DMS53 treated with DMSO at 0.1 percent for 48 hours (cell line): ENCODE data around the gene CCDC57.

ENCODE experiments used
- DNase-seq: peaks from one replicate; lab custom pipeline; 2025; ENCODE audit not compliant: unreplicated experiment; lab: John Stamatoyannopoulos, UW

Gene CCDC57

GRCh38 chr17:82246365-82247181, 33.9 kb upstream of the CCDC57 start:
- no peak for DNase-seq

GRCh38 chr17:82246040-82246364, 33.4 kb upstream of the CCDC57 start:
- DNase-seq, result no peak

DNA sequence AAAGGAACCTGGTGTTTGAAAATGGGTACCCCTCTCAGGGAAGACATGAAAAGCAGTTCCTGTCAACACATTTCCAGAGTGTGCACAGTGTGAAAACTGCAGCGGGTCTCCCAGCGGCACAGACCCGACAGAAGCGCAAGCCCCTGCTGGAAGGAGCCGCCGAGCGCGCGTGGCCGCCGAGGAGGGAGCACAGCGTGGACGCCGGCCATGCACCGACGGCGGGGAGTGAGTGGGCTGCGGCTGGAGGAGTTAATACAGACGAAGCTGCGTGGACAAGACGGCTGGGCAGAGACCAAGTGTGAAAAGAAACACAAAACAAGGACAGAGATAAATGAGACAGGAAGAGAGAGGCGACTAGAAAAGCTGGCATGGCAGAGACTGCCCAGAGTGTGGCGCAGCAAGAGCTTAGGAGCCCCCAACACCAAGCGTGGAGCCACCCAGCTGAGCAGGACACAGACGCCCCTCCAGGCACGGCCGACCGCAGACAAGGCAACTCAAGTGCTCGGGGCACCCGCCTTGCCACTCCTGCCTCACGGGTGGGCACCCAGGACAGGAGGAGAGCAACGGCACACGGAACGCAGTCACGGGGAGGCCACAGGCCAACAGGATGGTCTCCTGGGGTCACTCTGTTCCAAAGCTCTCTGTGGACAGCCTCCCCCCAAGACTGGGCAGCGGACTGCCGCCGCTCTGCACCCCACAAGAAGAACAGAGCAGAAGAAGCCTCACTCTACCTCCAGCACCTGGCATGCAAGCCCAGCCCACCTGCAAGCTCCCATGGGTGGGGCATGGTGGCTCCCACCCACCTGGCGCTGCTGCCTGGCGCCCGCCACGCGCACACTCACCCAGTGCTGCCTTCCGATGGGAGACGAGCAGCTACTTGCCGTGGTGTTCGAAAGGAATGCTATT, 32.7 kb upstream of the CCDC57 start:
- DNase-seq, result no peak

DNA sequence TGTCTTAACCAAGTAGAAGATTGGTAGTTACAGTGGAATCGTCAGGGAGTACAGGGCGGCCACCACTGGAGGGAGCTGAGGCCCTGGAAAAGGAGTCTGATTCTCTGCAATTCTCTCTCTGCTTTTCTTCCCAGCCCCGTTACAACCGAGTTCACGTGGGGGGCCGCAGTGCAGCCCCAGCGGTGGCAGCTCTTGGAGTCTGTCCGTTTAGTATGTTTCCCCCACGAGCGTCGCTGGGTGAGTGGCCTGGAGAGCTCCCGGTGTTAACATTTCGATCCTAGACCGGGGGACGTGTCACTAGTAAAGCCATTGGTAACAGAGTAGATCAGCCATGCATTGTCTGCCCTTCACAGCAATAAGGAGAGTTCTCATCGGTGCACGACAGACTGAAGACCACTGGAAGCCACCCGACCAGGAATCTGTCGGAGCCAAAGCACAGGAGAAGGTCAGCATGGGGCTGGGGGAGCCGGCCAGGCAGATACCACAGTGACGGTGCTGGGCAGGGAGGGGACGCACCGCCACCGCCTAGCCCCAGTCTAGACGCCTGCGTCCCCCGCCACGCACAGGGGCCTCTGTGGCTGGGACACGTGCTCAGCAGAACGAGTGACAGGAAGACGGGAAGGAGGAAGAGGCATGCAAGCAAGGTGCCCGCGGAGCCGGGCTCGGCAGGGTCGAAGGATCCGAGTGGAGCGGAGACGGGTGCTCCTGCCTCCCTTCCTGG, 31.9 kb upstream of the CCDC57 start:
- DNase-seq, result no peak

- no peak for DNase-seq
Observed at GRCh38 chr17:82243648-82244412, 31.2 kb upstream of the CCDC57 start.

DNA sequence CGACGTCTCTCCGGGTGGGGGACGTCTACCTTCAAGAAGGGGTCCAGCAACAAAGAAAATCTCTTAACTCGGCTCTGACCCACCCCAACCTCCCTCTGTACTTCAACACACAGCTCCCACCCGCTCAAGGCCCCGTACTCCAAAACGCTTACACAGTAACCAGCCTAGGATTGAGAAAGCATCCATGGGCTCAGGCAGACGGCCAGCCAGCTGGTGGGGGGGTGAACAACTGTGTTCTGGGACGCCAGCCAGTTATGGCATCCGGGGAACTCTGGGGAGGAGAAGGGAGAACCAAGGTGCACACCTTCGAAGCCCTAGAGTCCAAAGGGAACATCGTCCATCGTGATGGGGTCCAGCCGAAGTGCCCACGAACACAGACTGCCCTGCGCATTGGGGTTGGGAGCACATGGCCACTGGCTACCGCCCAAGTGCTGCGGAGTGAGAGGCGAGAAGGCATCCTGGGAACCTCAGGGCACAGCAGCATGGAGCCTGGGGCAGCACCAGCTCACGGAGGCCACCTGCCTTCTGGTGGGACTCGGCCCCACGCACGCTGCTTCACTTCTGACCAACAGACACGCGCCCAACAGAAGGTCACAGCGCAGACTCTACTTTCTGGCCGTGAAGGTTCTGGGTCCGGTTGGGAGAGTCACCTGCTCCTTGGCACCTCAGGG, 30.5 kb upstream of the CCDC57 start:
- no peak for DNase-seq

- DNase-seq, result no peak
Observed at GRCh38 chr17:82242698-82242976, 30.0 kb upstream of the CCDC57 start.

GRCh38 chr17:82241926-82242697, 29.5 kb upstream of the CCDC57 start:
- no peak for DNase-seq

GRCh38 chr17:82241183-82241925, 28.7 kb upstream of the CCDC57 start:
- no peak for DNase-seq

- no peak for DNase-seq
Observed at GRCh38 chr17:82240506-82241182, 28.0 kb upstream of the CCDC57 start.

GRCh38 chr17:82239926-82240505, 27.4 kb upstream of the CCDC57 start:
- peak; percentile 23 for DNase-seq

DNA sequence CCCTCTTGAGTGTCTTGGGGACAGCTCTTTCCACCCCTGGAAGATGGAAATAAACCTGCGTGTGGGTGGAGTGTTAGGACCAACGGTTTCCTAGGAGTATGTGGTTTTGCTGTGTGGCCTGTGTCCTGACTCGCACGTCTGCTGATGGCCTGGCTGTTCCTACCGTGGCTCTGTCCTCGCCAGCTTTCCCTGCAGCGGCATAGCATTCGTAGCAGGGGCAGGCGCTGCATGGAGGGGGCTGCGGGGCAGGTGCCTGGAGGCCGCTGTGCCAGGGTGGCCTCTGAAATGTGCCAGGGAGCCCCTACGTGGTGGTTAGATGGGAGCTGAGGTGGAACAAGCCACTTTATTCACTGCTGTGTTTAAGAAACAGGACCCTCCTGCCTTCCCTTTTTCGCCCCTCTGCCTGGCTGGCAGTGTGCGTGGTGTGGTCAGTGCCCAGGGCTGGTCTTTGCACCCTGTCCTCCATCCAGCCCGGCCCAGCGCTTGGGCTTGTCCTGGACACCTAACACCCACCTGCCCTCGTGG, 26.8 kb upstream of the CCDC57 start:
- no peak for DNase-seq

DNA sequence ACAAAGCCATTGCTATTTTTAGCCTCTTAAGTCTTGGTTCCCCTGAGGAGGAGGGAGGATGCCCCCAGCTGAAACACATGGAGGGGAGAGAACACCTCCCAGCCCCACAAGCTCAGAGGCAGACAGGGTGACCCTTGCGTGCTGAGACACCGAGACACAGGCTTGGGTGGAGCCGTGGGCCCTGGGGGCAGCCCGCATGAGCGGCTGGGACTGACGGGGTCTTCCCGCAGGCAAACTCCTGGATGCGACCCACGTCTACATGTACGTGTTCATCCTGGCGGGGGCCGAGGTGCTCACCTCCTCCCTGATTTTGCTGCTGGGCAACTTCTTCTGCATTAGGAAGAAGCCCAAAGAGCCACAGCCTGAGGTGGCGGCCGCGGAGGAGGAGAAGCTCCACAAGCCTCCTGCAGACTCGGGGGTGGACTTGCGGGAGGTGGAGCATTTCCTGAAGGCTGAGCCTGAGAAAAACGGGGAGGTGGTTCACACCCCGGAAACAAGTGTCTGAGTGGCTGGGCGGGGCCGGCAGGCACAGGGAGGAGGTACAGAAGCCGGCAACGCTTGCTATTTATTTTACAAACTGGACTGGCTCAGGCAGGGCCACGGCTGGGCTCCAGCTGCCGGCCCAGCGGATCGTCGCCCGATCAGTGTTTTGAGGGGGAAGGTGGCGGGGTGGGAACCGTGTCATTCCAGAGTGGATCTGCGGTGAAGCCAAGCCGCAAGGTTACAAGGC, 26.0 kb upstream of the CCDC57 start:
- DNase-seq, result peak; percentile 63

DNA sequence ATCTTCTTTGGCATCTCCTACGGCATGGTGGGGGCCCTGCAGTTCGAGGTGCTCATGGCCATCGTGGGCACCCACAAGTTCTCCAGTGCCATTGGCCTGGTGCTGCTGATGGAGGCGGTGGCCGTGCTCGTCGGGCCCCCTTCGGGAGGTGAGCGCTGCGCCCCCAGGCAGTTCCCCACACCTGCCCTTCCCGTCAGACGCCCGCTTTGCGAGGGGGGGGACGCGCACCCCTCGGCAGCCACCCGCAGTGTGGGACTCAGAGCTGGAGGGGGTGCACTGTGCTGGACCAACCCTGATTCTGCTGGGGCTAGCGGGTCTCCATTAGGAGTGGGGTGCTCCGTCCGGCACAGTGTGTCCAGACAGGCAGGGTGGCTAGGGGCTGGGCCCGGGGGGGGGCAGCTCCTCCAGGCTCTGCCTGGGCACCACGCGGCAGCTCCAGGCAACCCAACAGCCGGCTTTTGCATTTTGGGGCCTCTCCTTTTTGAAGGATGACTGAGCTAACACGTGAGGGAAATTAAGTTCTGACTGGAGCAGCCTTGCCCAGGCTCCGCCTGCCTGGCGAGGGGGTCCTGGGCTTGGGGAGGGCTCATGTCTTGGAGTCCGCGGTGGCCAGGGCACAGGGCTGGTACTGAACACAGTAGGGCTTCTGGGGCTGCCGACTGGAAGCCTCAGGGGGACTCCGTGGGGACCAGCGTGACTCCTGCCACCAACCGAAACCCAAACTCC, 25.3 kb upstream of the CCDC57 start:
- DNase-seq, result no peak

DNA sequence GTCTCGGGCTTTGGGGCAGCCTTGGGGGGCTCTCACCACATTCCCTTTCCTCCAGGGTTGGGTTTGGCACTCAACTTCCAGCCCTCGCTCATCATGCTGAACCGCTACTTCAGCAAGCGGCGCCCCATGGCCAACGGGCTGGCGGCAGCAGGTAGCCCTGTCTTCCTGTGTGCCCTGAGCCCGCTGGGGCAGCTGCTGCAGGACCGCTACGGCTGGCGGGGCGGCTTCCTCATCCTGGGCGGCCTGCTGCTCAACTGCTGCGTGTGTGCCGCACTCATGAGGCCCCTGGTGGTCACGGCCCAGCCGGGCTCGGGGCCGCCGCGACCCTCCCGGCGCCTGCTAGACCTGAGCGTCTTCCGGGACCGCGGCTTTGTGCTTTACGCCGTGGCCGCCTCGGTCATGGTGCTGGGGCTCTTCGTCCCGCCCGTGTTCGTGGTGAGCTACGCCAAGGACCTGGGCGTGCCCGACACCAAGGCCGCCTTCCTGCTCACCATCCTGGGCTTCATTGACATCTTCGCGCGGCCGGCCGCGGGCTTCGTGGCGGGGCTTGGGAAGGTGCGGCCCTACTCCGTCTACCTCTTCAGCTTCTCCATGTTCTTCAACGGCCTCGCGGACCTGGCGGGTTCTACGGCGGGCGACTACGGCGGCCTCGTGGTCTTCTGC, 24.6 kb upstream of the CCDC57 start:
- no peak for DNase-seq
